HG03342 (cell line): ENCODE data around the gene DPP3.
"Not testable (repeated sequence)": the region's sequence is repeated elsewhere in the genome, so short reads cannot be mapped to it uniquely, and the experiment has no call there.

Experiments
- ATAC-seq: cut with Tn5 transposase; IDR thresholded peaks from one replicate; pipeline ENCODE4 v1.9.1; 2021; ENCODE audit warnings: mild to moderate bottlenecking, moderate library complexity; ENCODE audit not compliant: unreplicated experiment

DPP3 gene, protein sequence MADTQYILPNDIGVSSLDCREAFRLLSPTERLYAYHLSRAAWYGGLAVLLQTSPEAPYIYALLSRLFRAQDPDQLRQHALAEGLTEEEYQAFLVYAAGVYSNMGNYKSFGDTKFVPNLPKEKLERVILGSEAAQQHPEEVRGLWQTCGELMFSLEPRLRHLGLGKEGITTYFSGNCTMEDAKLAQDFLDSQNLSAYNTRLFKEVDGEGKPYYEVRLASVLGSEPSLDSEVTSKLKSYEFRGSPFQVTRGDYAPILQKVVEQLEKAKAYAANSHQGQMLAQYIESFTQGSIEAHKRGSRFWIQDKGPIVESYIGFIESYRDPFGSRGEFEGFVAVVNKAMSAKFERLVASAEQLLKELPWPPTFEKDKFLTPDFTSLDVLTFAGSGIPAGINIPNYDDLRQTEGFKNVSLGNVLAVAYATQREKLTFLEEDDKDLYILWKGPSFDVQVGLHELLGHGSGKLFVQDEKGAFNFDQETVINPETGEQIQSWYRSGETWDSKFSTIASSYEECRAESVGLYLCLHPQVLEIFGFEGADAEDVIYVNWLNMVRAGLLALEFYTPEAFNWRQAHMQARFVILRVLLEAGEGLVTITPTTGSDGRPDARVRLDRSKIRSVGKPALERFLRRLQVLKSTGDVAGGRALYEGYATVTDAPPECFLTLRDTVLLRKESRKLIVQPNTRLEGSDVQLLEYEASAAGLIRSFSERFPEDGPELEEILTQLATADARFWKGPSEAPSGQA

DNA sequence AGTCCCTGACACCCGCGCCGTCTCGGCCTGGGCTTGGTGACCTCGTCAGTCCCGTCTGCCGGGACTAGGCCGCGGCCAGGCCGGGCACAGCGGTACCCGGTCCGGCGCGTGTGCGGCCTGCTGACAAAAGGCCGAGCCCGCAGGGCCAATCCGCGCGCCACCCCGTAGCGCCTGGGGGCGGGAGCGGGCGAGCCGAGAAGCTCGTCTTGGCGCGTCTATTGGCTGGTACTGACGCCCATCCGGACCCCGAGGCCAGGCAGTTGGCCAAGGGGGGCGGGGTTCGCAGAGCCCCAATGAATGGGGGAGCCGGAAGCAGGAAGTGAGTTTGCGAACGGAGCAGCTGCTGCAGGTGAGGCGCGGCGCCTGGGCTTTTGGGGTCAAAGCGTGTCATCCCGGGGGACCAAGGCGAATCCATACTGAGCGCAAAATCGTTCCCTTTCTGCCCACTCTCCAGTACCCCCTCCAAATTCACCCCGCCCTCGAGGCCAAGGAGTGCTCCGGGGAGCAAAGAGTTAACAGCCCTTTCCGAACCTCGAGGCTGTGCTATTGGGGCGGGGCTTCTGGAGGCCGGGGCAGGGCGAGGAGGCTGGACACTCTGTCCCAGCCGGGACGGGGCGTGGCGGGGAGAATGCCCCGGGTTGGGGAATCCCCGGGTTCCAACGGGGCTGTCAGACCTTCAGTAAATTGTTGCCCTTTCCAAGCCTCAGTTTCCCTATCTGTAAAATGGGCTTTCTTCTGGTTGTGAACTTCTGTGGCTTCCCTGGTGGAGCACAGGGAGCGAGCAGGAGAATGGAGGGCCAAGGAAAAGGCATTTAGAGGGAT, at the start of gene DPP3:
DPP3 (plus strand) TSS at position 318 of the 822 bp plus-strand sequence. CDS start 1,767 bp downstream, outside the sequence.
- ATAC-seq, result peak; percentile 85

DNA sequence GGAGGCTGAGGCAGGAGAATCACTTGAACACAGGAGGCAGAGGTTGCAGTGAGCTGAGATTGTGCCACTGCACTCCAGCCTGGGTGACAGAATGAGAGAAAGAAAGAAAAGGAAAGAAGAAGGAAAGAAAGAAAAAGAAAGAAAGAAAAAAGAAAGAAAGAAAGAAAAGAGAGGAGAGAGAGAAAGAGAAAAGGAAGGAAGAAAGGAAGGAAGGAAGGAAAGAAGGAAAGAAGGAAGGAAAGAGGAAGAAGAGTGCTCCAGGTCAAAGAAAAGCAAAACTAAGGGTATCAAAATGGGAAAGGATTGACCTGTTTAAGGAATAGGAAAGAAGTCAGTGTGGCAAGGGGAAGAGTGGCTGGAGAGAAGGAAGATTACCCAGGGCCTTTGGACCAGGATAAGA, 48.9 kb upstream of the DPP3 start:
- not testable (repeated sequence) for ATAC-seq

DNA sequence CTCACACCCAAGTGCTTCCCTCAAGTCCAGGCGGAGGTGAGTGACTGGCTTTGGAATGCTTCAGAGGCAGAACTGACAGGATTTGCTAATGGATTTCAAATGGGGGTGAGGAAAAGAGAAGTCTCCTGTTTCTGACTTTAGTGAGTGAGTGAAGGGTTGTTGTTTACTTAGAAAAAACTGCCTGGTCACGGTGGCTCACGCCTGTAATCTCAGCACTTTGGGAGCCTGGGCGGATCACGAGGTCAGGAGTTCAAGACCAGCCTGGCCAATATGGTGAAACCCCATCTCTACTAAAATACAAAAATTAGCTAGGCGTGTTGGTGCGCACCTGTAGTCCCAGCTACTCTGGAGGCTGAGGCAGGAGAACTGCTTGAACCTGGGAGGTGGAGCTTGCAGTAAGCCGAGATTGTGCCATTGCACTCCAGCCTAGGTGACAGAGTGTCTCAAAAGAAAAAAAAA, 48.3 kb upstream of the DPP3 start:
- not testable (repeated sequence) for ATAC-seq

DNA sequence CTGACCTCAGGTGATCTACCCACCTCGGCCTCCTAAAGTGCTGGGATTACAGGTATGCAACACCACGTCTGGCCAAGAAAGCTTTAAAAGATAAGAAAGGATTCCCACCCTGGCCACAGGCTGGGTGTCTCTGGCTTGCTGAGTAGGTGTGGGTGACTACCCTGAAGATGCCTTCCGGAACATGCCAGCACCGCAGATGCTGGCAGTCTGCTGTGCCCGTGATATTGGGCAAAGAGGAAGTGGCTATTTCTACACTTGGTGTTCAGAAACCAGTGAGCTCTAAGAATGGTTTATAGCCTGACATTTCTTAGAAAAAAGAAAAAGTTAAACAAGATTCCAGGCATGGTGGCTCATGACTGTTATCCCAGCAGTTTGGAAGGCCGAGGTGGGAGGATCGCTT, 47.6 kb upstream of the DPP3 start:
- no peak for ATAC-seq

DNA sequence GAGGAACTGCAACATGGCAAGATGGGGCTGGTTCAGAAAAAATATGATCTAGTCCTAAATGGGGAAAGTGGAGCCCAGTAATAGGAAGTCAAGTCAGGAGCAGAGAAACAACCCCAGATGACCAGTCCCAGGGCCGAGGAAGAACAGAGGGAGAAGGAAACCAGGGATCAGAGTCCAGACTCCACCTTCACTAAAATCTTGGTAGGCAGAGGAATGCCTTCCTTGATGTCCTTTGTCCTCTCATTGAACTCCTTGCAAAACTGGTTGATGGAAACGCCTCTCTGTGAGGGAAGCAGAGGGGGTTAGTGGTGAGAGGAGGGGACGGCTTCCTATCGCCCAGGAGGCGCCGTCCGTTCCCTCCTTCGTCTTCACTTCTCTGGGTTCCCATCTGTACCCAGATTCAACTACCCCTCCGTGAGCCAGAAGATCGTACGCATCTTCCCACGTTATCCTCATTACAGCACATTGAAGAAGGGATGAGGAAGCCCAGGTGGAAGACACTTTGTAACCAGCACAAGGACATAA, 42.2 kb upstream of the DPP3 start:
- ATAC-seq, result no peak

DNA sequence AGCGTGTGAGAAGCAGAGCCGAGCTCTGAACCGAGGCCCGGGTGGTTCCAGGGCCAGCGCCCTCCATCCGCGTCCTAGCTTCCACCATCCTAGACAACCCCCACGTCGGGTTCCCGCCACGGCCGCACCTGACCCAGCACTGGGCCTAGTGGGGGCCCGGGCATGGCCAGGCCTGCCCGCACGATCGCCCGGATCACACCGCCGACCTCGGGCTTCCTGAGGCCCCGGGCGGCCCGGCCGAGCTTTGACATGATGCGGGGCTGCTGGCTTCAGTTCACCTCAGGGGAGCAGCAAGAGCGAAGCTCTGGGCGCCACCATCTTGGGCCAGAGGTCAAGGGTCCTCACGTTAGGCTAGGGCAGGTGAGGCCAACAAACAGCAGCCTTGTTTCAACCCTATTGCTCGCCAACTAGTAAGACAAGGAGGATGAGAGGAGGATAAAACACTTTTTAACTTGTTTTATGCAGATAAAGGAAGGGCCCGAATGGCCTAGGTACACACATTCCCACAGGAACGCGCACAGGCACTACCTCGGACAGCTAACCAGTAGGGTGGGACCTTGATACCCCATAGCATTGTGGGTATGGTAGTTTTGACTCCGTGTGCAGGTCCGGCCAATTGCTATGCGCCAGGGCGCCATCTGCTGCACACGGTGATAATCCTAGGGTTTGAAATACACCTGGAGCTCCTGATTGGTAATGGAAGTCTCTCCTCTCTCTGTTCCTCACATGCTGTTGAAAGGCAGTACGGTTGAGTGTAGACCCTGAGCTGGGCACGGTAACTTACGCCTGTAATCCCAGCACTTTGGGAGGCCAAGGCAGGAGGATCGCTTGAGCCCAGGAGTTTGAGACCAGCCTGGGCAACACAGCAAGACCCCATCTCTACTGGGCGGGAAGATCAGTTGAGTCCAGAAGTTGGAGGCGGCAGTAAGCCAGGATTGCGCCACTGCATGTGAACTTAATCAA, 41.4 kb upstream of the DPP3 start, which contains the start of gene MRPL11:
MRPL11 (minus strand) TSS at position 345 of the 963 bp plus-strand sequence; CDS start at position 251, 94 bp downstream.
- peak; percentile 85 for ATAC-seq

DNA sequence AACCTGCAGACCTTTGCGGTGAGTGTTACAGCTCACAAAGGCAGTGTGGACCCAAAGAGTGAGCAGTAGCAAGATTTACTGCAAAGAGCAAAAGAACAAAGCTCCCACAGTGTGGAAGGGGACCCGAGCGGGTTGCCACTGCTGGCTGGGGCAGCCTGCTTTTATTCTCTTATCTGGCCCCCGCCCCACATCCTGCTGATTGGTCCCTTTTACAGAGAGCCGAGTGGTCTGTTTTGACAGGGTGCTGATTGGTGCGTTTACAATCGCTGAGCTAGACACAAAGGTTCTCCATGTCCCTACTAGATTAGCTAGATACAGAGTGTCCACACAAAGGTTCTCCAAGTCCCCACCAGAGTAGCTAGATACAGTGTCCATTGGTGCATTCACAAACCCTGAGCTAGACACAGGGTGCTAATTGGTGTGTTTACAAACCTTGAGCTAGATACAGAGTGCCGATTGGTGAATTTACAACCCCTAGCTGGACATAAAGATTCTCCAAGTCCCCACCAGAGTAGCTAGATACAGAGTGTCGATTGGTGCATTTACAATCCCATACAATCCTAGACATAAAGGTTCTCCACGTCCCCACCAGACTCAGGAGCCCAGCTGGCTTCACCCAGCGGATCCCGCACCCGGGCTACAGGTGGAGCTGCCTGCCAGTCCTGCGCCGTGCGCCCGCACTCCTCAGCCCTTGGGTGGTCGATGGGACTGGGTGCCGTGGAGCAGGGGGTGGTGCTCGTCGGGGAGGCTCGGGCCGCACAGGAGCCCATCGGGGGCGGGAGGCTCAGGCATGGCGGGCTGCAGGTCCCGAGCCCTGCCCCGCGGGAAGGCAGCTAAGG, 39.9 kb upstream of the DPP3 start:
- not testable (repeated sequence) for ATAC-seq

DNA sequence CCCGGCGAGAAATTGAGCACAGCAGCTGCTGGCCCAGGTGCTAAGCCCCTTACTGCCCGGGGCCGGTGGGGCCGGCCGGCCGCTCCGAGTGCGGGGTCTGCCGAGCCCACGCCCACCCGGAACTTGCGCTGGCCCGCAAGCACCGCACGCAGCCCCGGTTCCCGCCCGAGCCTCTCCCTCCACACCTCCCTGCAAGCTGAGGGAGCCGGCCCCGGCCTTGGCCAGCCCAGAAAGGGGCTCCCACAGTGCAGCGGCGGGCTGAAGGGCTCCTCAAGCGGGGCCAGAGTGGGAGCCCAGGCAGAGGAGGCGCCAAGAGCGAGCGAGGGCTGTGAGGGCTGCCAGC, 39.3 kb upstream of the DPP3 start:
- ATAC-seq, result not testable (repeated sequence)

DNA sequence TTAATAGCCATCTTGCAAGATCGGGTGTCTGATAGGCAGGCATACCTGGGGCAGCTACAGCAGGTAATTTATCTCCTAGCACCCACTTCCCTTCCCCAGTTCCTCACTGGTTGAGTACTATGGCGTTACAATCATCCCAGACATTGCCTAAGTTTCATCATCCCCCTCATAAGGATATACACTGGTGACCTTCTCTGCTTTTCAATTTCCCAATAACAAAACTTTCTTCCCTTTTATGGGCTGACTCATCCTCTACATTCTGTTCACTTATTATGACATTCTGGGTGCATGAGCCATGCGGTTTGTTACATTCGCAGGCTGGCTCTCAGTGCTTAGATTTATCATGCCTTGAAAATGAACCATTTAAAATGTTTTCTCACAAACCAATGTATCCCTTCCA, 36.6 kb upstream of the DPP3 start:
- no peak for ATAC-seq

DNA sequence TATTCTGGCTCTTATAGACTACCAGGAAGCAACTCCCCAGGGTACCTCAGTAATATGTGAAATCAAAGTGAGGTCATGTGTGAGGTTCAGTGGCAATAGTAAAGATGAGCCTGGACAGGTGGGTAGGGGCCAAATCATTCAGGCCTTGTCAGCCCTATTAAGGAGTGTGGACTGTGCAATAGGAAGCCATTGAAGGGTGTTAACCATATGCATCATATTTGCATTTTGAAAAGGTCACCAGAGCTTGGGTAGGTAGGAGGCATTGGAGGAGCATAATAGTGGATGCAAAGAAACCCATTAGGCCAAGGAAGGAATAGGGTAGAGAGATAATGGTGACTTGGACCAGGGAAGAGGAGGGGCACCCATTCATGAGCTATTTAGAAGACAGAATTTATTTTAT, 33.2 kb upstream of the DPP3 start:
- ATAC-seq, result no peak

DNA sequence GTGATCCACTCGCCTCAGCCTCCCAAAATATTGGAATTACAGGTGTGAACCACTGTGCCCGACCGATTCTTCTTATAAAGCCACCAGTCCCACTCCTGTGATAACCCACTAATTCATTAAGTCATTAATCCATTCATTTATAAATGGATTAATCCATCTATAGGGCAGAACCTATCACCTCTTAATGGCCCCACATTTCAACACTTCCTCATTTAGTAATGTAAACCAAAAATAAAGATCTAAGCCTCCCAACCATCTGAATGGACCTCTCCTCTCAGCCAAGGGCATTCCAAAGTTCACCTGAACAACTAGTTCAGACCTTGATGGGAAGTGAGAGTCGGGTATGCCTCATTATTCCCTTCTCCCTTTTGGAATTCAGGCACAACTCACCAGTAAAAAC, 31.7 kb upstream of the DPP3 start:
- no peak for ATAC-seq

DNA sequence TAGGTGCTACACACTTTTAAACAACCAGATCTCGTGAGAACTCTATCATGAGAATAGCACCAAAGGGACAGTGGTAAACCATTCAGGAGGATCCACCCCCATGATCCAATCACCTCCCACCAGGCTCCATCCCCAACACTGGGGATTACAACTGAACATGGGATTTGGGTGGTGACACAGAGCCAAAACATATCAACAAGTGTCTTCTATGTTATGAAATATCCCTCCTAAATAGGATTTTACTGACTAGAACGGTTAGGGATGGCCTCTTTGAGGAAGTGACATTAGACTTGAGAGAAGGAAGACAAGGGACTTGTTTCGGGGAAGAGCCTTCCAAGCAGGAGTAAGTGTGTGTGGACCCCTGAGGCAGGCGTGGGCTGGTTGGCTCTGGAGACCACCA, 29.7 kb upstream of the DPP3 start:
- no peak for ATAC-seq

DNA sequence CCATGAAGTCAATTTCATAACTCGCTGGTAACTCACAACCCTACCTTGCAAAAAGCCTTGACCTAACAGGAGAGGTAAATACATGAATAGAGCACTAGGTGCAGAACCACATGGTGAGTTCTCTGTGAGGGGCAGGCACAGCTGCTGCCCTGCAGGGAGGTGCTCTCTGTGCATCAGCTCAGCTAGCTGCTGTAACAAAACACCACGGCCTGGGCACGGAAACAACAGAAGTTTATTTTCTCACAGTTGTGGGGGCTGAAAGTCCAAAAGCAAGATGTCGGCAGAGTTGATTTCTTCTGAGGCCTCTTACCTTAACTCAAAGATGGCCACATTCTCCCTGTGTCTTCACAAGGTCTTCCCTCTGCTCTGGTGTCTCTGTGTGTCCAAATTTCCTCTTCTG, 28.6 kb upstream of the DPP3 start:
- no peak for ATAC-seq

DNA sequence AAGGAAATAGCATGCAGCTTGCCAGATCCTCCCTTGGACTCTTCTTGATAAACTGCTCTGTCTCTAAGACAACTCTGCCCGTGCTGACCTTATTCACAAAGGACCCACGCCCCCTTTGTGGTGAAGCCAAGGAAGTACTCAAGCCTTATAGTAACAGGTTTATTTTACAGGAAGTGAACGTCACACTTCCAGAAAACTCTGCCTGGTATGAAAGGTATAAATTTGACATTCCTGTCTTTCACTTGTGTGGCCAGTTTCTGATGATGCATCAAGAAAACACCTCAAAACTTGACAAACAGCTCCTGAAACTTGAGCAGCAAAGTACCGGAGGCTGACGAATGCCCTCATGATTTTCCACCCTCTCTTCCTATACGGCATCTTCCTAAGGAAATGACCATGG, 26.0 kb upstream of the DPP3 start:
- no peak for ATAC-seq

DNA sequence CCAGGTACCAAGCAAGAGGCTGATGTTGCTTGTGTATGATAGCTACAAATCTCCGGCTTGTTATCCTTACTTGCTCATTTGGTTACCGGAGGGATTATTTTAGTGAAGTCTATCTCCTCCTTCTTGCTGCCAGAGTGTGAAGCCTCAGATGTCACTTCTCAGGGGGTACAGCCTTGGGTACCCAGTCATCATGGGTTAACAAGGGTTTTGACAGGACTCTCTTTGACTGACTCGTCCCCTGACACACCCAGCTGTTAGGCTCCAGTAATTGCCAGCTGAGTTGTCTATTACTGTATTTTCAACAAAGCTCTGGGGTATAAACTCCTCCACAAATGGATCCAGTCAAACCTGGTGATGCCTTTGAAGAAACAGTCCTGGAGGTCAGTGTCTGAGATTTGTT, 25.4 kb upstream of the DPP3 start:
- ATAC-seq, result no peak

DNA sequence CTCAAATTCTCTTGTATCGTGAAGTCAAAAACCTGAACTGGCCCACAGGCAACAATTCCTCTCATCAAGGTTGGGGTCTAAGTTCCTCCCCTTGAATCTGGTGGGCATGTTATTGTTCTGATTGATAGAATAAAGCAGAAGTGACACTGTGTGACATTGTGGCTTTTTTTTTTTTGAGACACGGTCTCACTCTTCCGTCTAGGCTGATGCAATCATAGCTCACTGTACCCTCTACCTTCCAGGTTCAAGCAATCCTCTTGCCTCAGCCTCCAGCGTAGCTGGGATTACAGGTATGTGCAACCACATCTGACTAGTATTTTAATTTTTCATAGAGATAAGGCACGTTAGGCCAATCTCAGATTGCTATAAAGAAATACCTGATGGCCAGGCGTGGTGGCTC, 22.4 kb upstream of the DPP3 start:
- ATAC-seq, result no peak

DNA sequence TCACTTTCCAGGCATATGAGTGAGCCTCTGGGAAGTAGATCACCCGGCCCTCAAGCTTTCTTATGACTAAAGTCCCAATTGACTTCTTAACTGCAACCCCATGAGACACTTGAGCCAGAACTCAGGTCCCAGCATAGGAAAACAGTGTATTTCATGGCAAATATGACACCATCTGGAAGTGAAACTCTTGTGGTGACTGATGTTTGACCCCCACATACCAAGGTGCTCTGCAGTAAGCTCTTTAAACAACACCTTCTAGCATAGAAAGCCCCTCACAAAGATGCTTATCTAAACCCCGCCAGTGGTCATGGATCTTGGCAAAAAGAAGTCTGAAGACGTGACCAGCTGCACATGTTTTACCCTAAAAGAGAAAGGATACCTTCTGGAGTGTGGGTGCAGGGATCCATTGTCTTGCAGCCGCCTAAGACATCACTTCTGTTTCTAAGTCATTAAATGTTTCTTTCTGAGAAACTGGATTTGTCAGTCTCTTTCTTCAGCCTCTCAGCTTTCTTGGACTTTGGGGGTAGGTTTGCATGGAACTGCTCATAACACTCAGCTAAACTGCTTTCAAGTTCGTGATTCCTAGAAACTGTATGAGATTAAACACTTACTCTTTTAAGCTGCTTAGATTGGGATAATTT, 21.0 kb upstream of the DPP3 start:
- no peak for ATAC-seq

DNA sequence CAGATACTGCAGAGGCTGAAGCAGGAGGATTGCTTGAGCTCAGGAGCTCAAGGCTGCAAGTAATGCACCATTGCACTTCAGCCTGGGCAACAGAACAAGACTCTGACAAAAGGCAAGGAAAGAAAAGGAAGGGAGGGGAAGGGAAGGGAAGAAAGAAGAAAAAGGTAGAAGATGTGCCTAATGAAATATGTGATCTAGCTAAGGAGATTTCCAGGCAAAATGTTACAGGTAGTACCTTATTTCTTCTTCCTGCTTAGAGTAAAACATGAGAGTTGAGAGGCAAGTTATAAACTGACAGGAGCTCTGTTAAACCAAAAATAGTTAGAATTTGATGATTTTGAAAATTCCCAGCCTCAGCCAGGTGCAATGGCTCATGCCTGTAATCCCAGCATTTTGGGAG, 18.2 kb upstream of the DPP3 start:
- ATAC-seq, result no peak

DNA sequence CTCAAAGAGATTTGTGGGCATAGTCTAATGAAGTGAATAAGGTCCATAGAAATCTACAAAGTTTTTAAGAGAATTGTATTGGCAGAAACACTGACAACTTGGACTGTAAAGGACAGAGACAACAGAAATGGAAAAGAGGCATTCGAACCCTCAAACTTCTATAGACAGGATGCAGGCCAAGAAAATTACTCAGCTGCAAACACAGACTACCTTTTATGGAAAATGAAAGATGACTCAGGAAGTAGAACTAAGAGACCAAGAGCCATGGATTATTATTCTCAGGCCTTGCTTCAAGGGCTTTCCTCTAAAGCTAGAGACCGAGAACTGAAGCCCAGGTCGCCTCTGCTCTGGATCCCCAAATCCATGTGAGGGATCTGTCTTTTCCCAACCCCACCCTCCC, 17.3 kb upstream of the DPP3 start:
- no peak for ATAC-seq
